WERI-Rb-1 (cell line): ENCODE results near the gene KAZN.

Experiments
- DNase-seq: peaks from one replicate; pipeline ENCODE4 v3.0.0-alpha.2; 2020
- H3K27ac ChIP-seq: fragments of 250-450 bp; sonication (Bioruptor Pico); 2 replicates; pipeline ENCODE4 v1.5.1; 2020; ENCODE audit warnings: mild to moderate bottlenecking, moderate library complexity
- H3K27me3 ChIP-seq: fragments of 250-450 bp; sonication (Bioruptor Pico); 2 replicates; pipeline ENCODE4 v1.5.1; 2021; ENCODE audit warnings: mild to moderate bottlenecking, low read depth, moderate library complexity; ENCODE audit not compliant: insufficient read depth, severe bottlenecking
- H3K36me3 ChIP-seq: fragments of 250-450 bp; sonication (Bioruptor Pico); 2 replicates; pipeline ENCODE4 v1.5.1; 2020; ENCODE audit warnings: mild to moderate bottlenecking, moderate library complexity
- H3K4me3 ChIP-seq: 2 replicates; pipeline ENCODE4 v1.5.1; 2011; ENCODE audit warnings: low read depth, mild to moderate bottlenecking, control low read depth, low read length
- H3K9me3 ChIP-seq: fragments of 250-450 bp; sonication (Bioruptor Pico); 2 replicates; pipeline ENCODE4 v1.5.1; 2021; ENCODE audit warnings: mild to moderate bottlenecking, moderate library complexity; ENCODE audit not compliant: severe bottlenecking
- CTCF ChIP-seq: IDR thresholded peaks from 2 replicates; pipeline ENCODE4 v1.5.1; 2011; ENCODE audit warnings: low read depth, mild to moderate bottlenecking, control low read depth, inconsistent platforms, low read length

The KAZN gene

GRCh38 chr1:14811573-14811972 lies 213.1 kb downstream of the KAZN start:
- TF ChIP-seq CTCF: no peak
- no peak overlapping the region for H3K4me3 ChIP-seq
- no peak for DNase-seq
- no peaks in the 10 kb centered on the region for H3K36me3 ChIP-seq
- no peaks in the 10 kb centered on the region for H3K27me3 ChIP-seq
- H3K27ac ChIP-seq: no peak overlapping the region
- H3K9me3 ChIP-seq: peaks cover 9% of the 10 kb centered on the region

DNA sequence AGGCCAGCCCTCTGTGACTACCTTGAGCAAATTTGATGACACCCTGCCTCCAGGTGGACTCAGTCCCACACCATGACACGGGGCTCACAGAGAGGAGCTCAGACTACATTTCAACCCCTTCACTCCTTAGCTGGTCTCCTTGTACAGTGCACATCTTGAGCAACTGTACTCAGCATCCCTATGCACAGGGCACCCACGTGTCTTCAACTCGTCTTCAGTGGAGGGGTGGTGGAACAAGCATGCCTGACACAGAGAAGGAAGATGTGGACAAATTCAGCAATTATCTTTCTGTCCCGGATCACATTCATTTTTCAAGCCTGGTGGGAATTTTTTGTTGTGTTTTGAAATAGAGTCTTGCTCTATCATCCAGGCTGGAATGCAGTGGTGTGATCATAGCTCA lies 213.7 kb downstream of the KAZN start:
- H3K36me3 ChIP-seq: no peaks in the 10 kb centered on the region
- no peak for TF ChIP-seq CTCF
- H3K27ac ChIP-seq: no peak overlapping the region
- no peaks in the 10 kb centered on the region for H3K27me3 ChIP-seq
- H3K4me3 ChIP-seq: no peak overlapping the region
- DNase-seq: no peak
- H3K9me3 ChIP-seq: peaks cover 5% of the 10 kb centered on the region

GRCh38 chr1:14815175-14815877 lies 216.8 kb downstream of the KAZN start:
- no peak overlapping the region for H3K4me3 ChIP-seq
- no peak overlapping the region for H3K27ac ChIP-seq
- H3K27me3 ChIP-seq: no peaks in the 10 kb centered on the region
- TF ChIP-seq CTCF: no peak
- DNase-seq: no peak
- no peaks in the 10 kb centered on the region for H3K9me3 ChIP-seq
- no peaks in the 10 kb centered on the region for H3K36me3 ChIP-seq

DNA sequence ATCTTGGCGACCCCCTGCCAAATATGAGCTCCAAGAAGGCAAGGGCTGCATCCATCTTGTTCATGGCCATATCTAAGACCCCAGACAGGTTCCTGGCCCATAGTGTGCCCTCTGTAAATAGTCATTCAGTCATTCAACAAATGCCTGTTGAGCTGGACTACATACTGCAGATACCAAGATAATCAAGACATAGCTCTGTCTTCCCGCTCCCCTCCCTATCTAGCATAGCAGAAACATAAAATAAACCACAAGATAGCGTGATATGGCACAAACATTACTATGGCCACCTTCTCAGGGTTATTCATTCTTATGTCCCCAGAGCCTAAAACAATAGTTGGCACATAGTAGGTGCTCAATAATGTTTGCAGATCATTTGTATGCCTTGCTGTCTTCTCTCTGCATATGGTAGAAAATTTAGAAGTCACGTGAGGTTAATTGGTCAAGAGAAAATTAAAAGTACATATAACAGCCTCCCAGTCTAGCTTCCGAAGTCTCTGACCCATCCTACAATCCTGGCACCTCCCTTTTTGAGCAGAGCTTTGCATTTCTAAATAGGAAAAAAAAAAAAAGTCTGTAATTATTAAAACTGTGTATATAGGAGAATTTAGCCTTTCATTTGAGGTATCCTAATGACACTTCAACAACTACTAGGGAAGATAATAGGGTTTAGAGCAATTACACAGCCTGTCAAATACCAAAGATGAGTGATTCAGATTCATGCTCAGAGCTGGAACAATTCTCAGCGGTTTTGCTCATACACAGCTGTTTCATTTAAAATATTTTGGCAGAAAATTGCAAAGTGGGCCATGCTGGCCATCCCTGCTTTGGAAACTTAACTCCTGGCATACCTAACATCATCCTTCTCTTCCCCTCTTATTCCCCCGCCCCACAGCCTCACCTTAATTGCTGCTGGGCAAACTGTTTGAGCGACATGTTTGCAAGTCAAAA lies 219.0 kb downstream of the KAZN start:
- no peak for TF ChIP-seq CTCF
- DNase-seq: no peak
- no peak overlapping the region for H3K27ac ChIP-seq
- H3K27me3 ChIP-seq: no peaks in the 10 kb centered on the region
- no peak overlapping the region for H3K4me3 ChIP-seq
- H3K9me3 ChIP-seq: no peaks in the 10 kb centered on the region
- no peaks in the 10 kb centered on the region for H3K36me3 ChIP-seq

- H3K4me3 ChIP-seq: no peak overlapping the region
- H3K36me3 ChIP-seq: no peaks in the 10 kb centered on the region
- H3K27ac ChIP-seq: no peak overlapping the region
- no peak for DNase-seq
- H3K9me3 ChIP-seq: no peaks in the 10 kb centered on the region
- no peak for TF ChIP-seq CTCF
- no peaks in the 10 kb centered on the region for H3K27me3 ChIP-seq
Observed at GRCh38 chr1:14820295-14821085, 222.0 kb downstream of the KAZN start.
